GM18907 (cell line): ENCODE measurements around the gene GALNTL6.
"Not testable (repeated sequence)": the region's sequence is repeated elsewhere in the genome, so short reads cannot be mapped to it uniquely, and the experiment has no call there.

ENCODE experiments used
- ATAC-seq: cut with Tn5 transposase; IDR thresholded peaks from one replicate; pipeline ENCODE4 v1.9.1; 2021; ENCODE audit warnings: mild to moderate bottlenecking, moderate library complexity; ENCODE audit not compliant: unreplicated experiment

The GALNTL6 gene

DNA sequence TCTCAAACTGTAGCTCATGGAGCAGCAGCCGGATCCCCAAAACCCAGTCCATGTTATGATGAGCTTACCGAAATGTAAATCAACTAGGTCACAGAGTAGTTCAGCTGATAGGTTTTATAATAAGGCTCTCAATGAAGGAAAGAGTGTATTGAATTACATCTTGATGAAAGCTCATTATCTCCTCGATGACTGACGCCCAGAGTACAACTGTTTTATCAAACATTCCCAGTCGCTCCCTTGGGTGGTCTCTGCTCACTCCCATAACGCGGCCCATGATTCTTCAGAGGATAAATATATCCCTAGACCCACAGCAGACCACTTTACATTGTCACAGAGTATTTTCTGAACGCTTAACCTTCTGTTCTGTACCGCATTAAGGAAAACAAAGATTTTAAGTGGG lies 903.1 kb downstream of the GALNTL6 start:
- no peak for ATAC-seq

DNA sequence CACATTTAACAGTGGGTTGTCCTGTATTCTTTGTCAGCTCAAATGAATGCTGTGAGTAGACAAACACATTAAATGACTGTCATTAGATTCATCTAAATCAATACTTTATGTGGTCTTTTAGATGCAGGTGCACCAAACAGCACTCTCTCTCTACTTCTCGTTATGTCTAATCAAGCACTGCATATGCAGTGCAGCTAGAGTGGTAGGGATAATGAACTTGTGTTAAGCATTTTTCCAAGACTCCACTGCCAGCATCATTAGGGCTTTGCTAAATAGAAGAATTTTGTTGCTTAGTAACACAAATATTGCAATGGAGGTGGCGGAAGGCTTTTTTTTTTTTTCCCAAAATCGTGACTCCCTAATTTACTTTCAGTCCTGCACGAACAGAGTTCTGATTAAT lies 908.5 kb downstream of the GALNTL6 start:
- ATAC-seq = no peak

DNA sequence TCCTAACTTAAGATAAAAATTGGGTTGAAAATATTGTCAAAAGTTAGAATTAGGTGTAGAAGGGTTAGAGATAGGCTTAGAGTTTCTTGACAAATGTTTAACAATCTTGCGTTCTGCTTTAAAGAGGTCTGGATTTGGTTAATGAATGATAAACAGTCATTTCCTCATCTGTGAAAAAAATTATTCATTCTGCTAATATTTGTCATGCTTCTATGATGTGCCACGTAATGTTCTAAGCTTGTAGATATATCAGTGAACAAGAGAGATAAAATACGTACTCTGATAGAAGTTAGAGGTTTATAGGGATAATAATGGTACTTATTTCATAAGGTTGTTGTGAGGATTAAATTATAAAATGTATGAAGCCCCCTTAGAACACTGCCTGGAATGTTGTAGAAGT lies 912.4 kb downstream of the GALNTL6 start:
- ATAC-seq = no peak

DNA sequence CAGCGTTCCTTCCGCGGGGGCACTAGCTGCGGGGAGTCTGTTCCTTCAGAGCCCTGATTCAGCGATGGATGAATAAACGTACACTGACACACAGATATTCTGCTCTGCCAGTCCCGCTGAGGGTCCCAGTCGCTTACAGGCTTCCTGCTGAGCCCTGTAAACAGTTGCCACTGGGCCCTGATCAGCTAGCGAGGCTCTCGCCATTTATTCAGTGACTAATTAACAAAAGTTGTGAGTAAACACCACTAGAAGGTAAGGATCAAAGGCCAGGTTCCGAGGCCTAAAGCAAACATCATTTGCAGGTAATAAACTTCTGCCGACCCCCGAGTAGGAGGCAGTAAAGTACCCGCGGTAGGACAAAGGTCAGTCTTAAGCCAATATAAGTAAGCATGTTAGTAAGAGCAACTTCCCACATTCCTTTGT lies 912.8 kb downstream of the GALNTL6 start:
- ATAC-seq = no peak

DNA sequence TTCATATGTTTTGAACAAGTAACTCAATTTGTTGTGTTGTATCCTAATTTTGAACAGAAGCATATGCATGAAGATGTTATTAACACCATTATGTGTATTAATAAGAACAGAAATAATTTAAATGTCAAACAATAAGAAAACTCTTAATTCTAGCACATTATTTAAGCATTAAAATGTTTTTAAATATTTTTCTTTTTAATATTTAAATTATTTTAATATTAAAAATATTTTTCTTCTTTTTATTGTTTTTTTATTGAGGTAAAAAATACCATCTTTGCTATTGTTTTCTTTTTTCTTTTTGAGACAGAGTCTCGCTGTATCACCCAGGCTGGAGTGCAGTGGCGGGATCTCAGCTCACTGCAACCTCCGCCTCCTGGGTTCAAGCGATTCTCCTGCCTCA lies 914.4 kb downstream of the GALNTL6 start:
- no peak for ATAC-seq

DNA sequence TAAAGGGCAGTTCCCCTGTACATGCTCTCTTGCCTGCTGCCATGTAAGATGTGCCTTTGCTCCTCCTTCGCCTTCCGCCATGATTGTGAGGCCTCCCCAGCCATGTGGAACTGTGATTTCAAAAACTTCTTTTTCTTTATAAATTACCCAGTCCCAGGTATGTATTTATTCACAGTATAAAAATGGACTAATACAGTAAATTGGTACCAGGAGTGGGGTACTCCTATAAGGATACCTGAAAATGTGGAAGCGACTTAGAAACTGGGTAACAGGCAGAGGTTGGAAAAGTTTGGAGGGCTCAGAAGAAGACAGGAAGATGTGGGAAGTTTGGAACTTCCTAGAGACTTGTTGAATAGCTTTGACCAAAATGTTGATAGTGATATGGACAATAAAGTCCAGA lies 920.4 kb downstream of the GALNTL6 start:
- not testable (repeated sequence) for ATAC-seq

DNA sequence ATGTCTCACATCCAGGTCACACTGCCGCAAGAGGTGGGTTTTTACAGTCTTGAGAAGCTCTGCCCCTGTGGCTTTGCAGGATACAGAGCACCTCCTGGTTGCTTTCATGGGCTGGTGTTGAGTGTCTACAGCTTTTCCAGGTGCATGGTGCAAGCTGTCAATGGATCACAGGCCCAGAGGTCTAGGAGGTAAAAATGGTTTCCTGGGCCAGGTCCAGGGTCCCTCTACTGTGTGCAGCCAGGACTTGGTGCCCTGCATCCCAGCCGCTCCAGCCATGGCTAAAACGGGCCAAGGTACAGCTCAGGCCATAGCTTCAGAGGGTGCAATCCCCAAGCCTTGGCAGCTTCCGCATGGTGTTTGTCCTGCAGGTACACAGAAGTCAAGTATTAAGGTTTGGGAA lies 921.4 kb downstream of the GALNTL6 start:
- no peak for ATAC-seq

DNA sequence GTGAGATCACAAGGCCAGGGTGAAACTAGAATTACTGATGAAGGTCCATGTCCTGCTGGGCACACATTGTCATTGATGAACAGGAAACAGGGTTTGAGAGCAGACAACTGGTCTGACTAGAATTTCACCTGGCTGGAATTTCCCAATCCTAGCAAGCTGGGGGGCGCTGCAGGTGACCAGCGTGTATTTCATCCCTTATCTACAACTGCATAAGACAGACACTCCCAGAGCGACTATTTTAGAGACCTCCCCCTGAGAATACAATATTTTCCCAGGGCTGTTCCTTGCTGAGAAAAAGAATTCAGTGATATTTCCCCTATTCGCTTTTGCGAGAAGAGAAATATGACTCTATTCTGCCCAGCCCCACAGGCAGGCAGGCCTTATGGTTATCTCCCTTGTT lies 922.8 kb downstream of the GALNTL6 start:
- ATAC-seq = no peak

DNA sequence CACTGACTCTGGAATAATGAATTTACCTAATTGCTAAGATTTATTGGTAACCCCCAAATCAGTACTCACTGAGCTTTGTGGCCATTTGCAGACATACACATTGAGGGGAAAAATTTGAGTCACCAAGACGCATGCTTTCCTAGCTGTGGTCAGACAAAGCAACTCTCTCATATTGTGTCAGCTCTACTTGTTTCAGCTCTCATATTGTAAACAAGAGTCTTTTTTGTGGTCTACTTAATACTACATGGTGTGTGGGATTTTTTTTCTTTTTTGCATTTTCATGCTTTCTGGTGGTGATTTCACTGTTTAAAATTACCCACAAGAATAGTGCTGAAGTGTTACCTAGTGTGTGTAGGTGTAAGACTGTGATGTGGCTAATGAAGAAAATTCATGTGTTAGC lies 927.2 kb downstream of the GALNTL6 start:
- peak; percentile 100 for ATAC-seq

DNA sequence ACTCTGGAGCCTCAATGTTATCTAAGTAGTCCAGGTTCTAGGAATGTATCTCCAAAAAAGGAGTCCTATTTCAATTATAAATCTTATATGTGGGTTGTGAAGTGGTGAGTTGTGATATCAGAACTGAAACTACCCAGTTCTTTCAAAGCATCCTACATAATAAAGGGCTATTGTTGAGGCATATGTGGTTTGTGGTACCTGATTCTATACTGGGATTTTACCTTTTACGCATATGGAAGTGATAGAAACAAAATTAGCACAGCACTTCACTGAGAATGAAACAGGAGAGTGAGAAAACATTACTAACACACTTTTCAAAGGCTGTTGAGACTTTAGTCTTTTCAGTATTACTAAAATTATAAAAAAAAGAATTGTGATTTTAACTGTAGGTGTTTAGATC lies 937.7 kb downstream of the GALNTL6 start:
- peak; percentile 98 for ATAC-seq

DNA sequence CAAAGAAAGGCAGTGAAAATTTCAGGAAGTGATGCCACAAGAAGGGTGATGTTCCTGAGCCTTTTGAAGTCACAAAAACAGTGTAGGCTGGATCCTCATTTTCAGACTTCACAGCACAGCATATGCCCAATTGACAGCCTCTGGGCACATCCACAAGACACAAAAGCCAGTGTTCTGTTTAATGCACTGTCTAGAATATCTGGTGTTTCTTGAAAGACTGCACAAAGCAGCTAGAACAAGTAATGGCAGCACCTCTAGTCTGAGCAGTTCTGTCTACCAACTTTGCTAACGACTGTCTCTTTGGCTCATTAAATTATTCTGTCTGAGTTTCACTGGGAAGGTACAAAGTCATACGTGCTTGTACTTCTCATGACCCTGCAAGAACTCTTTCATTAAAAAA lies 938.3 kb downstream of the GALNTL6 start:
- ATAC-seq = no peak

DNA sequence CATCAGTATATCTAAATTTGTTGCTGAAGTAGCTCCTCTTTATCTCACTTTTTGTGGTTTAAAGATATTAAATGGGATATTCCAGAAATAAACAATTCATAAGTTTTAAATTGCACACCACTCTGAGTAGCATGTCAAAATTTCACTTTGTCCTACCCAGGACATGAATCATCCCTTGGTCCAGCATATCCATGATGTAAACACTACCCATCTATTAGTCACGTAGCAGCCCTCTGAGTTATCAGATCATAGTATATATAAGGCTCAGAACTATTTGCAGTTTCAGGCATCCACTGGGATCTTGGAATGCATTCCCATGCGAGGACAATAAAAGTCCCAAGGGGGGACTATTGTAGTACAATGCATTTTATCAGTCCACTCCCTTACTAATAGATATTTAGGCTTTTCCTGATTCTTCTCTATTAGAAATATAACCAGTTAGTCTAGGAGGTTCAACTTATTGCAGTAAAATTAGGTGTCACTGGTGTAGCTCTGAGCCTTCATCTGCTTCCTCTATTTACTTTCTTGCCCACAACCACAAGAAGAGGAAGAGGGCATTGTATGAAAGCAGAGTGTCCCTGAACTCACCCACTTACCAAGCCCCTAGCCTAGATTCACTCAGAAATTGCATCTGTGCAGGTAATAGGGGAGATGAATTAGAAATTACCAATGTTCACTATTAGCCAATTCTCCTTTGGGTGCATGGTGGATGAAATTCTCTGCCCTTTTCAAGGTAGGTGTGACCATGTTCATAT lies 945.6 kb downstream of the GALNTL6 start:
- peak; percentile 71 for ATAC-seq

DNA sequence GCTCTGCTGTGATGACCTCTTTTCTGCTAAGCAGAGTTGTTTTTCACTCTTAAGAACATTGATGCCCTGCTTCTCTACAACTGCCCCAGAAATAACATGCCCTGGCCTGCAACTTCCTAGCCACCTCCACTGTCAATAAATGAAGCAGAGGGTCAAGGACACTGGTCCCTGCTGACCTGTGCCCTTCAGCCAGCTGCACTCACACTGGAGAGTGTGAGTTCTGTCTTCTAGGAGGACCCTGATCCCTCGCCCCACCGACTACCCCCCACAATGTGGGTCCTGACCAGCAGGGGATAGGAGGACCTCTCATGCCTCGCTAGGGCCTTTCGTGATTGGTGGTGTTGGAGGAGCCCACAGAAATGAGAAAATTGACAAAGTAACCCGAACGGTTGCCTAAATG lies 947.3 kb downstream of the GALNTL6 start:
- no peak for ATAC-seq

DNA sequence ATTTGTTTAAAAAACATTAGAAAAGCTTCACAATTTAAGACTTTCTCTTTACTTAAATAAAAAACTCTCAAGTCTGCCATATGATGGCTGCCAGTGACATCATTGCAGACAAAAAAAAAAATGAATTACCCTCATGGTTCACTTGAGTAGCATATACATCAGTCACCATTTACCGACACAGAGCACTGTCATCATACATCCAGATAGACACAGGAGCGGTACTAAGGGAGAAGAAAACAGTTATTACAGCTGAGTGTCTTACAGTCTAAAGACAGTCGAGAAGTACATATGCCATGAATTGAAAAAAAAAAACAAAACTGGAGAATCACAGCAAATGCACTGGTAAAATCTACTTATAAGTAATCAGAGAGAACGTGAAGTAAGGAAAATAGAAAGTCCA lies 949.7 kb downstream of the GALNTL6 start:
- no peak for ATAC-seq

DNA sequence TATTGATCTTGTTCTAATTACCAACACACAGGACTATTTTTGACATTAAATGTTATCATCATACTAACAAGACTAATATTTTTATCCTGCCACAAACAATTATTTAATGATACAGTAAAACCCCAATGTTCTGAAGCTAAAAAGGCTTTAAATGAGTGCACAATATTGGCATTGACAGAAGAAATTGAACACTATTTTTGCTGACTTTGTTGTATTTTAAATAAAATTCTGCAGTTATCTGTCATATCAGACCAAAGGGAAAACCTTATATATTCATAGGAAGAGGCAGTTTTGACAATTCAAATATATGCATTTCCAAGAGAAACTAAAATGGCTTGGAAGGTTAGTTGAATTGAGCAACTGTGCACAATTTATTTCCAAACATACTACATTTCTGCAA lies 957.6 kb downstream of the GALNTL6 start:
- ATAC-seq = no peak

DNA sequence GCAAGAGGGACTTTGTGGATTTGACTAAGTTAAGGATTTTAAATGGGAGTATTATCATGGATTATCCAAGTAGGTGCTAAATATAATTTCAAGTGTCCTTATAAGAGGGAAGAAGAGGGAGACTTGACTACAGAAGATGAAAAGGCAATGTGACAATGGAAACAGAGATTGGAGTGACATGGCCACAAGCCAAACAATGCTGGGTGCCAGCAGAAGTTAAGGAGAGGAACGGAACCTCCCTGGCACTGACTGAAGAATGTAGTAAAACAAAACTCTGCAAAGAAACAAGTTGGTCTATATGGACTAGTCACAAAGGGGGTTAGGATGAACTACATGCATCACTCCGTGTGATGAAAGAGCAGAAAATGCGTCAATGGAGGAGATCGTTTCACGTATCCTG lies 959.6 kb downstream of the GALNTL6 start:
- ATAC-seq = no peak

DNA sequence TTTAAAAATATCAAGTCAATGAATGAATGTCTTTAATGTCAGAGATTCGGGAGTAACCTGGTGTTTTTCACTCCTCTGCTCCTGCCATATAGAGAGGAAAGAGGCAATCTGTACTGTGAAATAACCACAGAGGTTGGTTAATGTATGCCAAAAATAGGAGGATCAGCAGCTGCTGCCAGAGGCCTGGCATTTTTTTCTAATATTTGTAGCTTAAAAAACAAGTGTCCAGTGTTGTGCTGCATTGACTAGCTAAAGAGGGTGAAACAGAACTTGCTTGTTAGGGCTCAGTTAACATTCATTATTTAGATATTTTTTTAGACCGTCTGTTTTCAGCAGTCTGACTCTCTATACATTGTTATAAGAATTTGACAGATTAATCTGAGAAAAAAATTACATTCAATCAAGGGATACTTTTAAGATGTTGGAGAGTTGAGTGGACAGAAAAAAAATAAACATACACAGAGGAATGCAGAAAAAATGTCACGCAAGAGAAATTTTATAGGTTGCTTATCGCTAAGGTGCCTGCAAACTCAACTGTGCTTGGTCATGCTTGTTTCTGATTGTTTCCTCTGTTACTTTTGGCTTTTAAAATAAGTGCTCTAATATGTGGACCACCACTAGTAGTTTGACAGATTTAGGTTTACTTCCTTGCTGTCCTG lies 963.1 kb downstream of the GALNTL6 start:
- ATAC-seq = no peak

DNA sequence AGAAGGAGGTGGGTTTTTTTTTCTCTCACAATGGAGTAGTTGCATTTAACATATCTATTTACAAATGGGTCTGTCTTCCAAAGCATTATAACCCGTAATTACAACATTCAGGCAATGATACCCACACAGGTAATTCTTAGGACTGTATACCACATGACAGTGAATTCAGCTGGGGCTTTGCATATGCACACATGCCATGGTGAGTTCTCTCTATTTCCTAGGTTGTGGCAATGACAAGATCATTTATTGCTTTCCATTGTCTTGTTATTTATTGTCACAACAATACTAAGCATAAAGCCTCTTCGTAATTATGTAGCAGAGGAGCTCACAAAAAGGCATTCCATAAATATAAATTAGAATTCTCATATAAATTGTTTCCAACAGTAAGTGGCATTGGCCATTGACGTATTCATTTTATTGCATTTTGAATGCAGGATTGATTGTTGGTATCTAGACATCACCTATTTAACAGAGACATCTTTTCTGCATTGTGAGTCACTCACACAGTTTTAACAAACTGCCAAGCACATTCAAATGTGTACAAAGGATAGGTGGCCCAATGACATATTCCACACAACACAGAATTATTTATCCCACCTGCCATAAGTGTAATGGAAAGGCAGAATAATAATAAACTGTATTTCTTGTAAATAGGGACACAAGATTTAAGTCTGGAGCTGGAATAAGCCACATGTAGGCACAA lies 964.7 kb downstream of the GALNTL6 start:
- no peak for ATAC-seq

DNA sequence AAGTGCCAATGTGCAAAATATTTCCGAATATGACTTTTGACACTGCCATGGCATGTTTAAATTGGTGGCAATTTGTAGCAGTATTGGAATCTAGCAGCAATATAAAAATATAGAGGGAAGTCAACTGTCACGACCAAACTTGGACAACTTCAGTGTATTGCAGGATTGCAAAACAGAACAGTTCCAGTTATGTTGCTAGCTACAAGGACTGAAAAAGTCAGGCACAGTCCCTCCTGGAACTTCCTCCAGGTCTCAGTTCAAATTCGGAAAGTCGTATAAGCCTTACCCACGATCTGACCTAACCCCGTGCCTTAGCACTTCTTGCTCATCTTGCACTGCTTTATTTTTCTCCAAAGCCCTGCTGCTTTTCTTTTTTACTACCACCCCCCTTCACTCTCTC lies 965.4 kb downstream of the GALNTL6 start:
- no peak for ATAC-seq

DNA sequence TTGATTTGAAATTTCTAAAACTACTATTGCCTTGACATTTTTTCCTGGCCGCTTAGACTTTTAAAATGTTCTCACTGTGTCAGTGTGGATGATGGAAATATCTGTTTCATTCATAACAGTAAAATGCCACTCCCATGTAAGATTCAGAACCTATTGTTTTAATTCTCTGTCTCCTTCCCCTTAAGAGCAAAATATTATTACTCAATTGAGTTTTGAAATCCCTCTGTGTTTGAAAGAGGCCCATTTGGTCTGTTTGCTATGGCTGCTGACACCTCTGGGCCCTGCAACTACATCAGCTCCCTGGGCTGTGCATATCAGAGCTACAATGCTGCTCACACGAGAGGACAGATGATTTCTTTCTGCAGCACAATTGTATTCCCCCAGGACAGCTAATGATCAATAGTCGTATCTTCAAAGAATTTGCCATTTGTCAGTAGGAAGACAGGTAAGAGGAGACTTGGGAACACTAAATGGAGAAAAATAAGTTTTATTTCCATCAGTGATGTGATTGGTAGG lies 967.4 kb downstream of the GALNTL6 start:
- no peak for ATAC-seq

DNA sequence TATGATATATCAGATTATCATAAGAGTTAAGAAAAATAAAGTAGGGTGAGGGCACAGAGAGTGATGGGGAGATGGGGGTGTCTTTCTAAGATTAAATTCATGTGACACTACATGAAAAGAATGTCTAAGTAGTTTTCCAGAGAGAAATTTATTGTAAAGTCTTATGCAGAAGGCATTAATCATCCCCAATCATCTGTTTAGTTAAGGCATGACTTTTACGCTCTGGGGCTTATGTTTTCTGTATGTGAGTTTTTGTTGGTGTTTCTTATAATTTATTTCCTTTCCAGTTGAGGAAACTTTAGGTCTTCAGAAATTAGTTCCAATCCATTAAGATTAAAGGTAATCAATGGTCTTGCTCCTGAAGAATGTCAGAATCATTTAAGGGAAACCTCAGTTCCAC lies 972.4 kb downstream of the GALNTL6 start:
- ATAC-seq = no peak
